Endothelial cell of hepatic sinusoid (primary cell): Measurements from ENCODE around the gene CADPS2.

Source experiments
- in situ Hi-C: cut with HindIII; loops from 2 replicates; pipeline ENCODE4 v1.10.0; 2017; ENCODE audit warnings: low sequenced_read_pairs

The CADPS2 gene

GRCh38 chr7:122407195-122407594 lies 479.1 kb downstream of the CADPS2 start:
- in situ Hi-C loops, result no loop called here

DNA sequence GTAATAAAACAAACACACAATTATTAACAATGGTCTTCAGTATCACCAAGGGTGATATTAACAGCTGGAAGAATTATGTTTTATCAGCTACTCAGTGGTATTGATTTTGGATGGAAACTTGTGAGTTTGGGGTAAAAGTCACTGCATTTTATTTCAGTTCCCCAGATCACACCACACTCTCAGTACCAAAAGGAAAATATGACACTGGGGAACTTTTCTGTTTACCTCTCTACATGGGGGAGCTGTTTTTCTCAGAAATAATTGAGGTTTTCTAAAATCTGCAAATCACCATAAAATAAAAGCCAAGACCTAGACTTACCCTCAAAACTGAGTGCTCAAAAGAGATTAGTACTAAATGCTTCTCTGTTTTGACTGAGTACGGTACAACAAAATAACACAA lies 483.1 kb downstream of the CADPS2 start:
- in situ Hi-C loops, result no loop called here

DNA sequence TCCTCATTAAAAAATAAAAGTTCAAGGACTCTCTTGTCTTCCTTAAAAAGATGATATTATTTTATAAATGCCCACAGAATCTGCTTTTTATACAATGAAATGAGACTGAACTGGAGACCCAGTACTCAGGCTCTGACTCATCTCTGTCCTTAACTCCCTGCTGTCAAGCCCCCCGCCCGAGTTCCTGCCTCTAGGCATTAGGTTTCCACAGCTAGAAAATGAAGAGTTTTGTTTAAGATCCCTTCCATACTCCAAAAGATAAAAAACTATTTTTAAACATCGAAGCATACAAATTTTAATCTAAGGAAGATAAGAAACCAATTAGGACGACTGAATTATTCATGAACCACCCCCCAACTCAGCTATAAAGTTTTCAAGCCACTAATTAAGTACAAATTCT lies 484.0 kb downstream of the CADPS2 start:
- in situ Hi-C loops, result no loop called here

DNA sequence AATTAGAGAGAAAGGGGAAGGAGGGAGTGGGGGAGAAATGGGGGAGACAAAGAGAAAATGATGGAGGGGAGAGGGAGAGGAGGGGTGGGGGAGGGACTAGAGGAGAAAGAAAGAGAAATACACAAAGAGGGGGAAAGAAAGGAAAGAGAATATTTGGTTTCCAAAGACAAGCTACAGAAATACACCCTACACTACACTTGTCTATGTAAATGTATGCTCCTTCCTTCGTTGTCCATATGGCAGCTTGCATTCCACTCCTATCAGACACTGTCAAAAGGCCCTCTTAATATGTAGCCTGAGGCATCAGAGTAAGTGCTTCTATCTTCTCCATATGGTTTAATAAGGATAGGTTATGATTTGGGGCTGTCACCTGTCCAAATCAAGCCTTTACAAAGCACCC lies 488.9 kb downstream of the CADPS2 start:
- in situ Hi-C loops, result no loop called here

DNA sequence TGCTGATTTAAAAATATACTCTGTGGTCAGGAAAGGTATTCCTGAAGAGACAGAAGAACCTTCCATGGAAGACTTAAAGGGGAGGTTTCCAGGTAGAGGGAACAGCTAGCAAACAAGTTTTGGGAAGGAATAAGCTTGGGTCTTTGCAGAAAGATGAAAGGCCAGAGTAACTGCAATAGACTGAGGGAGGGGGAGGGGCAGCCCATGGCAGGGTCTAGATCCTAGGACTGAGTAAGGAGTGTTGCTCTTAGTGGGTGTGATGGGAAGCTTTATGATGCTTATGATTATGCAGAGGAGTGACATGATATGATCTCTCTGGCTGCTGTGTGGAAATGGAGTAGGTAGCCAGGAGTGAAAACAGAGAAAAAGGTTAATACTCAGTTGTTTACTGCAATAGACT lies 491.7 kb downstream of the CADPS2 start:
- in situ Hi-C loops, result no loop called here

DNA sequence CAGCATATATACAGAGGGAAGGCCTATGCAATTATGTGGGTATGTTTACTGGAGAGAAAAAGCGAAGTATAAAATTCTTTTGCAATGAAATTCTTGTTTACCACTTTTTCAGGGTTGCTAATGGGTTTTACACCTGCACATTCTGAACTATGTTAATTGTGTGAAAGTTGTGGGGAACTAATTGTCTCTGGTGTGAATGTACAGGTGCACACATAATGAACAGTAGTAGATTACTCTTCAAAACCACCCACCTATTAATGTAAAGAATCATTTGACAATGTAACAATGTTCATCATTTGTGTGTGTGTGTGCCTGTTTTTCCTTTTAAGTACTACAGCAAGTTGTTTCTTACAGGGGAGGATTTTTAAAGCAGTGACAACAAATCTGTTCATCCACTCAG lies 501.7 kb downstream of the CADPS2 start:
- in situ Hi-C loops, result no loop called here

DNA sequence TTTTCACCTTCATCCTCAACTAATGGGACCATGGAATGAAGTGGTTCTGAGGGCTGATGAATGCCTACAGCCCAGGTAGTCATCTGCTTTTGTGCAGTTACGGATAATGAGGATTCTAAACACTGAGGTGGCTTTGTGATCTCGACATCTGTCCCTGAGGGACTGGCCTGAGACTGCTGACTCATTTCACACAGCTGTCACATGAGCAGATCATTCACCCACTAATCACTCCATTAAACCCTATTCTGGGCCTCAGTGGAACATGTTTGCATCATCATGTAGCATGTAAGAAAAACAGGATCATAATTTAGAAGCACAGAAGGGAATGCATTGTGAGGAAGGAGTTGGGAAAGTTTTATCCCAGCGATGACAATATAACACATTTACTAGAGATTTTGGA lies 502.3 kb downstream of the CADPS2 start:
- in situ Hi-C loops, result no loop called here

GRCh38 chr7:122380992-122381391 lies 505.3 kb downstream of the CADPS2 start:
- in situ Hi-C loops, result no loop called here

DNA sequence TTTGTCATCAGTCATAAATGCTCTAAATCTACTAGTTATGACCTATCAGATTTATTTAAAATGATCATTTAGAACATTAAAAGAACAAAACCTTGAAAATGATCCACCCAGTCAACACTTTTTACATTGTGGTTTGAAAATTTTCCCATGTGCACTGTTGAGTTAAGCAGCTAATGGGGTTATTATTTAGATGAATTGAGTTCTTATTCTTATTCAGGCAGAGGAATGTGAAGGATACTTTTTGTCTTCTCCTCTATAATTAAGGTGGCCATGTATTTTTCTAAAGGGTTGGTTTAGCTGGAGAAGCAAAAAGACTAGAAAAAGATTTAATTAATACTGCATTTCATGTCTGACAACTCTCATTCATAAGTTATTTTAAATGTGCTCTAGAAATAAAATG lies 506.8 kb downstream of the CADPS2 start:
- in situ Hi-C loops, result no loop called here

- in situ Hi-C loops, result no loop called here
These were observed 516.5 kb downstream of the CADPS2 start for GRCh38 chr7:122369756-122370155.

DNA sequence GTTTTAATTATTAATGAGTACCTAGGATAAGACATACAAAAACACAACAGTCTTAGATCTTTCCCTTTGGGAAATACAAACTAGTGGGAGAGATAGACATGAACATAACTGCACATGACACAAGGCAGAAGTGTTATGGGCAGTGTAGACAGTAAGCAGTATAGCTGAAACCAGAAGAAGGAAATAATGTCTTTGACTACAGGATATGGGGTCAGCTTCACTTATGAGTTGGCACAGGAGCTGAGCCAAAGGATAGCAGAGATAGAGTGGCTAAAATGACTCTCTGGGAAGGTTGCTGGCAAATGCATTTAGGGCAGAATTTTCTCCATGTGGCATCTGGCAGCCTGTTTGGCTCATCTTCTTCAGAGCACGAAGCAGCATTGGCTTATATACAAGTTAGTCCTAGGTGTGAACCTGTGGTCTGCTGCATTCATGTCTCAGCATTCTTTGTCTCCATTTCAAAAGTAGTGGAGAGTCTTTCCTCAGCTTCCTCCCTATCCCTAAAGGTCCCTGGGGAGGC lies 521.4 kb downstream of the CADPS2 start:
- in situ Hi-C loops, result no loop called here

- in situ Hi-C loops, result no loop called here
These were observed 523.1 kb downstream of the CADPS2 start for GRCh38 chr7:122363144-122363543.

GRCh38 chr7:122362473-122362872 lies 523.8 kb downstream of the CADPS2 start:
- in situ Hi-C loops, result no loop called here

GRCh38 chr7:122354656-122355055 lies 531.6 kb downstream of the CADPS2 start:
- in situ Hi-C loops, result no loop called here

DNA sequence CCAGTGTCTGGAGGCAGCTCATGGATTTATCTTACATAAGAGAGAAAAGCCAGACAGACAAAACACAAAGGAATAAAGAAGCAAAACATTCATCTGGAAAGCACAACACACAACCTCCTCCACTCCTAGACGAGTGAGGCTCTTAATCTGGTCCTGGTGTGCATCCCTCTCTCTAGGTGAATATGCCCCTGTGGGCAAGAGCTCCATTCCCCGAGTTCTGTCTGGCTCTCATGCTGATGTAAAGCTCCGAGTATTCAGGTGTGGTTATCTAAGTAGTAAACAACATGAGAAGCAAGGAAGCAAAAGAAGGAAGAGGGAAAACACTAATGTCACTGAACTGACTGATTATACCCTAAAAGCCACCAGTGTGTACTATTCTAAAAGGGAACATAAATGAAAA lies 533.8 kb downstream of the CADPS2 start:
- in situ Hi-C loops, result no loop called here

DNA sequence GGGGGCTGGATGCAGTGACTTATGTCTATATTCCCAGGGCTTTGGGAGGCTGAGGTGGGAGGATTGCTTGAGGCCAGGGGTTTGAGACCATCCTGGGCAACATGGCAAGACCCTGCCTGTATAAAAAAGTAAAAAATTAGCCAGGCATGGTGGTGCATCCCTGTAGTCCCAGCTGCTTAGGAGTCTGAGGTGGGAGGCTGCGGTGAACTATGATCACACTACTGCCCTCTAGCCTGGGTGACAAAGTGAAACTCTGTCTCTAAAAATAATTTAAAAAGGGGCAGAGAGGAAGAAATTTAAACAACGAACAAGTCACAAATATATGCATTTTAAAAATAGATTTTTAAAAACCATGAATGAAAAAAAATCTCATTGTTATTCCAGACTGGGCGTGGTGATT lies 535.6 kb downstream of the CADPS2 start:
- in situ Hi-C loops, result no loop called here

GRCh38 chr7:122344303-122344620 lies 542.0 kb downstream of the CADPS2 start:
- in situ Hi-C loops, result no loop called here

DNA sequence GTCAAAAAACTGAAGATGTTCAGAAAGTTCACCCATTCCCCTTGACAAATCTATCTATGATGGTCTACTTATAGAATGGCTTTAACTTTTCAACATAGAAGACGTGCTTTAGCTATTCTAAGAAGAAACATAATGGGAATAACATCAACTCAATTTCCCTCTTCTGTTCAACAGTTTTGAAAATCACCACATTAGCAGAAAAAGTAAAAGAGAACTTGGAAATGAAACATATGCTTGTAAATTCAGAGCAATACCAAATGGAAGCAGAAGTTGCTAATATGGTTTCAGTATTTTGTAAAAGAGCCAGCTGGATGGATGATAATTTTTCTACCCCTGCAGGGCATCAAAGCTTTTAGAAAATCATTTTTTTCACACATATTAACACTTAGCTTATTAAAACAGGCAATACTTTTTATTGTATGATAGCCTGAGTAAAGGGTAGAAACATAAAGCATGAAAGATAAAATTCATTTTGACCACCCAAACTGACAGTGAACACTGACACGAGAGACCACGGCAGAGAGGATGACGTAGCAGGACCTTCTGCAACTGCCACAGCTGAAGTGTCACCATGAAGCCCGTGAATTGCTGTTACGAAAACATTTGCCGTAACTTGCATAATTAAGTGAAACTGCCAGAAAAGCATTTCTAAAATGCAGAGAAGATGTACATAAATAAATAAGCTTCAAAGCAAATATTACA lies 542.5 kb downstream of the CADPS2 start:
- in situ Hi-C loops, result no loop called here

GRCh38 chr7:122340427-122340826 lies 545.8 kb downstream of the CADPS2 start:
- in situ Hi-C loops, result no loop called here

GRCh38 chr7:122339145-122339904 lies 546.9 kb downstream of the CADPS2 start:
- in situ Hi-C loops, result no loop called here

- in situ Hi-C loops, result no loop called here
These were observed 549.2 kb downstream of the CADPS2 start for GRCh38 chr7:122337011-122337410.

DNA sequence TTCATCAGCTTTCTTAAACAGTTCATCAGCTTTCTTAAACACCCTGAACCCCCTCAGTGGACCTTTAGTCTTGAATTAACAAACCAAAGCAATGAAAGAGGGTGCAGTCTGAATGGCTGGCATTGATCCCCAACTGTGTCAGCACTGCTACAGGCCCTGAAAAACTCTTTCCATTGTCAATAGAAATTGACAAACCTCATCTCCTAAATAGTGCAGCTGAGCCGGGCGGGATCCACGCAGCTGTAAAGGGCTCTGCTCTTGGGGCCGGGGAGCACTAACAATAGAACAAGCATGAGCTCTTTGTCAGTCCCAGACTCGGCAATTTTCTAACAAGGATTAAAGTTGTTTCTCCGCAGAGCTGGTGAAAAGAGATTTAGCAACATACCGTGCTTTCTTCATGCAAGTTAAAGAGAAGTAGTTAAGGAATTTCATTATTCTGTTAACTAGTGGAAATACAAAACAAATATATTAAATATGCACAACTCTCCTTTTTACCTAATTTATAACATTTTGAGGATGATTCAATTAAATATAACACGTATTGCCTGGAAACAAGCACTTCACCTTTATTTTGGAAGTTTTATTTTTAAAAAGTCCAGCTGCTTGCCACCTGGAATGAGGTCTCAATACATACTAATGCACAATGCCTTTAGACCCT lies 557.0 kb downstream of the CADPS2 start:
- in situ Hi-C loops, result no loop called here
